GM18520 (cell line): Measurements from ENCODE around the gene TUFM.
"Not testable (repeated sequence)": the region's sequence is repeated elsewhere in the genome, so short reads cannot be mapped to it uniquely, and the experiment has no call there.

ENCODE experiments used
- ATAC-seq: cut with Tn5 transposase; IDR thresholded peaks from one replicate; pipeline ENCODE4 v1.9.1; 2021; ENCODE audit not compliant: unreplicated experiment

TUFM gene

GRCh38 chr16:28875134-28876018 lies 29.2 kb upstream of the TUFM start:
- ATAC-seq = no peak

GRCh38 chr16:28874406-28874805 lies 28.3 kb upstream of the TUFM start:
- ATAC-seq = no peak

GRCh38 chr16:28873543-28874201 lies 27.5 kb upstream of the TUFM start:
- ATAC-seq = no peak

- no peak for ATAC-seq
Observed at GRCh38 chr16:28872952-28873351, 26.8 kb upstream of the TUFM start.

DNA sequence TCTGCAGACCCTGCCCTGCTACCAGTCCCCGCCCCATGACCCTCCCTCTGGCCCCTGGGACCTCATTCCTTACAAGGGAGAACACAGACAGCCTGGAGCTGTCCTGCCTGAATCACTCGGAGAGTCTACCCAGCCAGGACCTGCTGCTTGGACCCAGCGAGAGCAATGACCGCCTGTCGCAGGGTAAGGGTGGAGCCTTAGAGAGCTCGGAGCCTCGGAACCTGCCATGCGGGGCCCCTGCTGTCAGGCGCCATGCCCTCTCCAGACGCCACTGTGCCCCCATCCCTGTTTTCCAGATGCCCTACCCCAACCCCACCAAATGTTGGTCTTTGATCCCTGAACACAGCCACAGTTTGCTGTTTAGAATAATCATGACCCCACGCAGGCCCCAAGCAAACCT lies 23.1 kb upstream of the TUFM start:
- no peak for ATAC-seq

- not testable (repeated sequence) for ATAC-seq
Observed at GRCh38 chr16:28867646-28868045, 21.5 kb upstream of the TUFM start.

GRCh38 chr16:28867241-28867640 lies 21.1 kb upstream of the TUFM start:
- no peak for ATAC-seq

GRCh38 chr16:28866454-28866804 lies 20.3 kb upstream of the TUFM start:
- no peak for ATAC-seq

GRCh38 chr16:28865722-28866453 lies 19.7 kb upstream of the TUFM start:
- no peak for ATAC-seq

DNA sequence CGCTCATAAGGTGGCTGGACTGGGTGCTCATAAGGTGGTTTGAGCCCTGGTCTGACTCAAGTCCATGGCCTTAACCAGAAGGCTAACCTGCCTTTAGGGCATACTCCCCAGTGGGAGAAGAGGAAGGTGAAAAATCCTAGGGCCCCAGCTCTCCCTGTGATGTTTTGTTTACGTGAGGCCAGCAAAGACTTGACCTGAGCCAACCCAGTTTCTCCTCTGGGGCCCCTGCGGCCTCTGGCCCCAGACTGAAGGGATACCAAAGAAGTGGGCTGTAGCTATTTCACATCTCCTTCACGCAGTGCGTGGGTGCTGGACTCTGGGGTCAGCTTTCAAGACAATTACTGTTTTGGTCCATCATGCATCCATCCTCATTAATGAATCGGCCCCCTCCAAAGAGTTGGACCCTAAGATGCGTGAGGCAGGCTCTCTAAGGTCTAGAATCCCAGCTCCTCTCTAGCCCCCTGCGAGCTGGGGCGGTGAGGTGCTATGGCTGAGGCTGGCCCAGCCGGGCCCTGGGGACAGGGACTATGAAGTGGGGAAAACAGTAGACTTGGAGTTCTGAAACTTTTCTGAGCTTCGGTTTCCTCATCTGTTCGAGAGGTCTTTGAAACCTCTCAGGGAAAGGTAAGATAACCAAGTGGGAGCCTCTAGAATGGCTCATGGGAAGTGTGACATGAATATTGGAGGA lies 19.0 kb upstream of the TUFM start:
- no peak for ATAC-seq

GRCh38 chr16:28863929-28864793 lies 18.0 kb upstream of the TUFM start:
- ATAC-seq = no peak

DNA sequence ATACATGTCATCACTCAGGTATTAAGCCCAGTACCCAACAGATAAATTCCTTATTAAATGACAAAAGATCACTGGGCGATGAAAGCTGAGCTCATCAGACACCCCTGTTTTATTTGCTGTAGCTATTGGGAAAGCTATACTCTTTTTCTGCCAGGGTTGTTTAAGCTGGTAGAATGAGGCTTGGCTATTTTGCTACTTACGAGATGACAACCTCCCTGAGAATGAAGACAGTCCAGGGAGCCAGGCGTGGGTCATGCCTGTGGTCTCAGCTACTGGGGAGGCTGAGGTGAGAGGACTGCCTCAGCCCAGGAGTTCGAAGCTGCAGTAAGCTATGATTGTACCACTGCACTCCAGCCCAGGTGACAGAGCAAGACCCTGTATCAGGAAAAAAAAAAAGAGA lies 13.2 kb upstream of the TUFM start:
- ATAC-seq = no peak

GRCh38 chr16:28858421-28858820 lies 12.3 kb upstream of the TUFM start:
- no peak for ATAC-seq

DNA sequence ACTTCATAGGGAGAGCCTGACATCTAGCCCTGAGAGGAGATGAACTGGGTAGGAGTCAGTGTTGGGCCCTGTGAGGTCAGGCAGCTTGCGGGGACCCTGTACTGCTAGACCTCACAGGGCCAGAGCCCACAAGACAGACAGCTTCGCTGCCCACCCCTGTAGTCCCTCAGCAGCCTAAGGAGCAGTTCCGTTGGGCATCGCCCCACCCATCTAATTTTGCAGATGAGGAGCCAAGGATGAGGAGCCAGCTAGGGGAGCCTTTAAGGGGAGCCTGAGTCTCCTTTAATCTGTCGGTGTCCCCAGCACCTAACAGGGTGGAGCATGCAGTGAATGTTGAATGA lies 755 bp upstream of the TUFM start:
- no peak for ATAC-seq

- no peak for ATAC-seq
Observed at GRCh38 chr16:28845761-28846079, 428 bp downstream of the TUFM start.

DNA sequence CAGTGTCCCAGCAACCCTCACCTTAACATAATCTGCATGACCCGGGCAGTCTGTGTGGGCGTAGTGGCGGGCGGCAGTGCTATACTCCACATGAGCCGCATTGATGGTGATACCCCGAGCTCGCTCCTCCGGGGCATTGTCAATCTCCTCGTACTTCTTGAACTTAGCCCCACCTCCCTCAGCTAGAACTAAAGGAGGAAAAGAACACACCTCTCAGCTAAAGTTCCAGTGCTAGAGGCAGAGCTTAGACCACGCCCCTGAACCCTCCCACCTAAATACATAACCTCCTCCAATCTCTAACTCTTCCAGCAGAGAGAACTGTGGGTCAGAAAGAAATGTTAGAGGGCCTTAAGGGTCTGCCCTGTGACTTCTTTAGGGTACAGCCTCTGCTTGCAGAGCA lies 855 bp downstream of the TUFM start:
- no peak for ATAC-seq

DNA sequence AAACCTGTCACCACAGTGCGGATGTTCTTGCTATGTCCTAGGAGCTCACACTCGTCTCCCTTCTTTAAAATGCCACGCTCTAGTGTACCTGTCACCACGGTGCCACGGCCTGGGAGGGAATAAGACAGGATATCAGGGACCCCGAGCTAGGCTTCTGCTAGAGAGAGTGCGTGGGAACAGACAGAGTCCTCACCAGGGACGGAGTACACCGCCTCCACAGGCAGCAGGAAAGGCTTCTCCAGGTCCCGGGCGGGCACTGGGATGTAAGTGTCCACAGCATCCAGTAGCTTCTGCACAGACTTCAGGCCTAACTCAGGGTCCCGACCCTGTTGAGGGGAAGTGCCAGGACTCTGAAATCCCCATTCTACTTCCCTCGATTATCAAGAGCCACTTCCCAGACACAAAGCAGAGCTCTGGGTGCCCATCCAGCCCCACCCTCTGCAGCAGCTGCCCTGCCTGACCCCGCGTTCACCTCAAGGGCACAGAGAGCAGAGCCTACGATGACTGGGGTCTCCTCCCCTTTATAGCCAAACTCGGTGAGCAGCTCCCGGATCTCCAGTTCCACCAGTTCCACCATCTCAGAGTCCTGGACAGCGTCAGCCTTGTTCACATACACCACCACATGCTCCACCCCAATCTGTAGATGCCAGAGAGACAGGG lies 1.8 kb downstream of the TUFM start:
- ATAC-seq = no peak

GRCh38 chr16:28843766-28844165 lies 2.4 kb downstream of the TUFM start:
- ATAC-seq = no peak

DNA sequence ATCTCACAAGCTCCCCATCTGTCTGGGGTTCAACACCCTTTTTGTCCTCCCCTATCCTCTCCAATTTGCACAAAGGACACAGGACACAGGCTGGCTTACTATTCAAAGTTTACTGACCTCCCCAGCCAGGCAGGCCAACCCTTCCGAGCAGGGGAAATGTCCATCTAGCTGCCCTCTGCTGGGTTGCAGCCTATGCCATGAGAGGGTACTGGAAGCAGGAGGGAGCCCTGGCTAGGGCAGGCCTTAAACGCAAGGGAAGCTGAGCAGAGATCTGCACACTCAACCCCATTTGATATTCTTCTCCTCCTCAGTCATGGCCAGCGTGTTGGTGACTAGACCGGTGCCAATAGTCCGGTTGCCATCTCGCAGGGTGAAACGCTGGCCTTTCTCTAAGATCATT lies 3.5 kb downstream of the TUFM start:
- ATAC-seq = no peak

- ATAC-seq = no peak
Observed at GRCh38 chr16:28839899-28840298, 6.2 kb downstream of the TUFM start.
